Measurements from ENCODE around the gene ASB3. TPM values are rescaled to one million over a fixed set of nuclear protein-coding genes. Genes with fewer than 3 reads are reported as not detected.

The ASB3 gene
- total and polyA plus RNA-seq, 9 of the 15 experiments (the other 6 are each of a cell fraction or from before 2014, with no cell fraction given), result 13.6 to 35.3 (median 18.7) TPM

DNA sequence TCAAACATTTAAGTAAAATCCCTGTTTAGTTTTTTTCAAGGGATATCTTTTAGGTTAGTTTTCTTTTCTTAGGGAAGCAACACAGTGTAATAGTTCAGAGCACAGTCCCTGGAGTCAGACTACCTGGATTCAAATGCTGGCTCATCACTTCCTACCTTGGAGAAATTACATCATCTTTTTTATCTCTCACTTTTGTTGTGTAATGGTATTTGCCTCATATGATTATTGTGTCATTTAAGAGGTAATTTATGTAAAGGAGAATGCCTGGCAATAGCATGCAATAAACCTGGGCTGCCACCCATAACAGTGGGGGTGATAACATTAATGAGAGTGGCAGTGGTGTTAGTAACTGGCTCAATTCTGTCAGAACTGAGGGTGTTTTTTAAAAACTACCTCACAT, 26.4 kb upstream of the ASB3 start:
- intact Hi-C loops (cut with micrococcal nuclease) (no loop called here), in situ Hi-C loops (cut with MboI) (no loop called here)
- no peaks in the 10 kb centered on the region for H3K27me3 ChIP-seq (ENCODE audit: control insufficient read depth in 2 of 2, insufficient read depth in 2 of 2, low read length in 2 of 2)
- H2AFZ ChIP-seq (ENCODE audit: low read depth, low read length), result no peak overlapping the region
- BruUV-seq (replicated peaks), result no TSS peak
- no peak overlapping the region for H3K4me2 ChIP-seq (ENCODE audit: insufficient read depth, low read length)
- FAIRE-seq (no peak), ATAC-seq (no peak), DNase-seq (ENCODE audit: extremely low read depth in 1 of 4, low spot score in 3 of 4) (no peak)
- H3K36me3 ChIP-seq (ENCODE audit: control insufficient read depth, insufficient read depth, low read length), result peaks cover 78% of the 10 kb centered on the region
- ChIA-PET CTCF (ENCODE audit: low intra/inter-chr PET ratio) (no interaction called here), POLR2A (interaction anchor here (0.8 kb wide), 1 partner anchor 45 kb away, joined by 3 read pairs; no protein-coding TSS in a partner anchor)
- no peaks in the 10 kb centered on the region for H3K9me1 ChIP-seq (ENCODE audit: control insufficient read depth, insufficient read depth, low read length)
- H3K79me2 ChIP-seq (ENCODE audit: control insufficient read depth, insufficient read depth, low read length), result no peaks in the 10 kb centered on the region
- H3K9ac ChIP-seq (ENCODE audit: insufficient read depth in 1 of 2, low read depth in 2 of 2, low read length in 2 of 2), result no peak overlapping the region
- no peaks in the 10 kb centered on the region for H3K9me3 ChIP-seq (replicated peaks; ENCODE audit: control insufficient read depth, insufficient read depth, low read depth, low read length)
- H3K4me1 ChIP-seq (replicated peaks in 1 of 2; ENCODE audit: control insufficient read depth in 2 of 2, insufficient read depth in 2 of 2, low read length in 2 of 2), result no peaks in the 10 kb centered on the region
- H3K4me3 ChIP-seq, result no peak overlapping the region
- H4K20me1 ChIP-seq (replicated peaks; ENCODE audit: control insufficient read depth, insufficient read depth, low read length), result no peaks in the 10 kb centered on the region
- no peak overlapping the region for H3K27ac ChIP-seq (ENCODE audit: extremely low read depth, low read depth, low read length)
- TF ChIP-seq FUS (optimal IDR thresholded peaks at IDR 0.05; ENCODE audit: low read depth, low read length) (no peak), CEBPG (CRISPR knock-in tag; IDR thresholded peaks at IDR 0.05) (no peak), CEBPG (tag; conservative IDR thresholded peaks at IDR 0.05 in 1 of 2, IDR thresholded peaks at IDR 0.05 in 1 of 2) (peak; percentile 58 to 79), ZNF583 (CRISPR knock-in tag; IDR thresholded peaks at IDR 0.05) (no peak), CEBPB (tag; IDR thresholded peaks at IDR 0.05) (peak; percentile 37), ETS2 (tag; IDR thresholded peaks at IDR 0.05; ENCODE audit: borderline replicate concordance, poor library complexity, severe bottlenecking) (no peak), ZNF316 (IDR thresholded peaks at IDR 0.05) (peak; percentile 25; the same call in 1 of the 2 replicates), CBFB (CRISPR knock-in tag; IDR thresholded peaks at IDR 0.05) (no peak), SLC30A9 (CRISPR knock-in tag; IDR thresholded peaks at IDR 0.05) (no peak), HDGF (IDR thresholded peaks at IDR 0.05) (no peak), ZFP1 (CRISPR knock-in tag; IDR thresholded peaks at IDR 0.05) (no peak)
- TF ChIP-seq, protein P1, sequence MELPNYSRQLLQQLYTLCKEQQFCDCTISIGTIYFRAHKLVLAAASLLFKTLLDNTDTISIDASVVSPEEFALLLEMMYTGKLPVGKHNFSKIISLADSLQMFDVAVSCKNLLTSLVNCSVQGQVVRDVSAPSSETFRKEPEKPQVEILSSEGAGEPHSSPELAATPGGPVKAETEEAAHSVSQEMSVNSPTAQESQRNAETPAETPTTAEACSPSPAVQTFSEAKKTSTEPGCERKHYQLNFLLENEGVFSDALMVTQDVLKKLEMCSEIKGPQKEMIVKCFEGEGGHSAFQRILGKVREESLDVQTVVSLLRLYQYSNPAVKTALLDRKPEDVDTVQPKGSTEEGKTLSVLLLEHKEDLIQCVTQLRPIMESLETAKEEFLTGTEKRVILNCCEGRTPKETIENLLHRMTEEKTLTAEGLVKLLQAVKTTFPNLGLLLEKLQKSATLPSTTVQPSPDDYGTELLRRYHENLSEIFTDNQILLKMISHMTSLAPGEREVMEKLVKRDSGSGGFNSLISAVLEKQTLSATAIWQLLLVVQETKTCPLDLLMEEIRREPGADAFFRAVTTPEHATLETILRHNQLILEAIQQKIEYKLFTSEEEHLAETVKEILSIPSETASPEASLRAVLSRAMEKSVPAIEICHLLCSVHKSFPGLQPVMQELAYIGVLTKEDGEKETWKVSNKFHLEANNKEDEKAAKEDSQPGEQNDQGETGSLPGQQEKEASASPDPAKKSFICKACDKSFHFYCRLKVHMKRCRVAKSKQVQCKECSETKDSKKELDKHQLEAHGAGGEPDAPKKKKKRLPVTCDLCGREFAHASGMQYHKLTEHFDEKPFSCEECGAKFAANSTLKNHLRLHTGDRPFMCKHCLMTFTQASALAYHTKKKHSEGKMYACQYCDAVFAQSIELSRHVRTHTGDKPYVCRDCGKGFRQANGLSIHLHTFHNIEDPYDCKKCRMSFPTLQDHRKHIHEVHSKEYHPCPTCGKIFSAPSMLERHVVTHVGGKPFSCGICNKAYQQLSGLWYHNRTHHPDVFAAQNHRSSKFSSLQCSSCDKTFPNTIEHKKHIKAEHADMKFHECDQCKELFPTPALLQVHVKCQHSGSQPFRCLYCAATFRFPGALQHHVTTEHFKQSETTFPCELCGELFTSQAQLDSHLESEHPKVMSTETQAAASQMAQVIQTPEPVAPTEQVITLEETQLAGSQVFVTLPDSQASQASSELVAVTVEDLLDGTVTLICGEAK (IDR thresholded peaks at IDR 0.05), result no peak
- TF ChIP-seq, protein P1 (CRISPR knock-in tag; IDR thresholded peaks at IDR 0.05), result no peak
- TF ChIP-seq, protein P2, sequence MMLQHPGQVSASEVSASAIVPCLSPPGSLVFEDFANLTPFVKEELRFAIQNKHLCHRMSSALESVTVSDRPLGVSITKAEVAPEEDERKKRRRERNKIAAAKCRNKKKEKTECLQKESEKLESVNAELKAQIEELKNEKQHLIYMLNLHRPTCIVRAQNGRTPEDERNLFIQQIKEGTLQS (IDR thresholded peaks at IDR 0.05), result peak; percentile 54; the same call in 1 of the 2 replicates
- TF ChIP-seq, protein P2 (CRISPR knock-in tag; conservative IDR thresholded peaks at IDR 0.05), result no peak
